ENCODE data around the gene CCDC120.
A peak's percentile ranks its signal among the peaks of the same experiment; 100 is the strongest.

CCDC120 gene

GRCh38 chrX:49061916-49062315, 3.1 kb downstream of the CCDC120 start:
- no peak for DNase-seq

DNA sequence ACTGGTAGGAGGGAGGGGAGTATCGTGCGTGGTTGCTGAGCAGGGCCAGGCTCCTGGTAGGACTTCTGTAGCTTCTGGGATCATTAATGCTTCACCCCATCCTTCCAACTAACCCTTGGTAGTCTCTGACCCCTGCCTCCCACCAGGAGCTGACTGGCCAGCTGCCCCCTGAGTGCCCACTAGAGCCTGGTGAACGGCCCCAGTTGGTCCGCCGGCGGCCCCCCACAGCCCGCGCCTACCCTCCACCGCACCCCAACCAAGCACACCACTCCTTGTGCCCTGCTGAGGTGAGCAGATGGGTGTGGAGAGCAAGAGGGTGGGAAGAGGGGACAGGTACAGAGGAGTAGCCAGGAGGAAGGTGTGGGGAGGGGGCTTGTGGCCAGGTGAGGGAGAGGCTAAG, 4.9 kb downstream of the CCDC120 start:
- DNase-seq = no peak

- no peak for DNase-seq
These were observed 5.5 kb downstream of the CCDC120 start for GRCh38 chrX:49064303-49064702.

DNA sequence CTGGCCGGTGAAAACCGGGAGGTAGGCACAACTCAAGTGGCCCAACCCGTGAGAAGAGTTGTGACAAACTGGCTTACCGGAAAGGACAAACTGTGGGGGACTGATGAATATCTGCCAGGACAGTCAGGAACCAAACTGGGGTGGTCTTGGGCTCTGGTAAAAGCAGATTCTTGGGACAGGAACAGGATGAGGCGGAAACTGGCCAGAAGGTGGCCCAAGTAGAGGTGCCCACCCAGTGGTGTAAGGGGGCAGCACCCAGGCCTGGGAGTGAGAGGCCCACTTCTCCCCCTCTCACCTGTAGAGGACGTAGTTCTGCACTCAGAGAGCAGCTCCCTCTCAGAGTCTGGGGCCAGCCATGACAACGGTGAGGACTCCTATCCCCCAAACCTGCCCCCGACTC, 5.9 kb downstream of the CCDC120 start:
- no peak for DNase-seq

DNA sequence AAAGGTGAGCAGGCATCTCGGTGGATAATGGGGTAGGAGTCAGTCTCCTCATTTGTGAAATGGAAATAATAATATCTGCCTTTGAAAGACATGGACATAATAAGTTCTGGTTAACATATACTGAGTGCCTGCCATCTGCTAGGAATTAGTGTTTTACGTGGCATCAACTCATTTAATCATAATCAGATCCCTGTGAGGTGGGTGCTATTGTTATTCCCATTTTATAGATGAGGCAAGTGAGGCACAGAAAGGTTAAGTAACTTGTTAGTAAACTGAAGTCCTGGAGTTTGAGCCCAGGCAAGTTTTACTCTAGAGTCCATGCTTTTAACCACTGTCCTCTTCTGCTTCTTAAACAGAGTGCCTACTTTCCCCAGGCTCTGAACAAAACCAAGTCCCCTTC, 7.5 kb downstream of the CCDC120 start:
- DNase-seq = no peak

DNA sequence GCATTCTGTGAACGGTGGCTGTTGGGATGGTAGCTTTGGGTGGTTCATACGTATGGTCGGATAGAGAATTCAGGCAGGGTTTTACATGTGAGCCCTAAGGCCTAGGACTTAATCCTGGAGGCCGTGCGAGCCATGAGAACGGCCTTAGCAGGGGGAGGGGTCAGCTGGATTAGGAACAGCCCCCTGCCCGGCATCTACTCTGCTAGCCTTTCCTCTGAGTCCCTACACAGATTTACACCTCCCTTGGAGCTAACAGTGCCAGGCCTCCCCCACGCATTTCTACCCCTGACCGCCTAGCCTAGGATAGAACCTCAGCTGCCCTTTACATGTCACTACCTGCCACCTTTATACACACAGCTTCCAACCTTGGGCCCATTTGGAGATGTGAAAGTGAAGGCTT, 7.9 kb downstream of the CCDC120 start:
- no peak for DNase-seq

- no peak for DNase-seq
These were observed 8.7 kb downstream of the CCDC120 start for GRCh38 chrX:49067285-49068120.

GRCh38 chrX:49069038-49069437, 10.2 kb downstream of the CCDC120 start:
- DNase-seq = no peak

DNA sequence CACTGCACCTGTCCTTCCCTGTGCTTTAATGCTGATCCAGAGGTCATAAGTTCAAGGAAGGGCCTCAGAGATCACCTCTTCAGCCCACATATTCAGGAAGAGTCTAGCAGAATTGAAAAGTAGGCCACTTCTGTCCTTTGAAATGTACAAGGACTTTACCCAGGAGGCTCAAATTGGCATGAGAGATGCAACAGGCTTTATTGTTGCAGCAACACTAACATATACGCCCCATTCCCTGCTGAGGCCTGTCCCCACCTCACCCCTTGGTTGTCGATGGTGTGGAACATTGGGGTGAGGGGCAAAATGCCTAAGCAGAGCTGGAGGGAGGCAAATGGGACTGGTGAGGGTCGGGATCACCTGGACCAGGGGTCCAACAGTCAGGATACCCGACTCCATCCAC, 12.2 kb downstream of the CCDC120 start:
- no peak for DNase-seq

DNA sequence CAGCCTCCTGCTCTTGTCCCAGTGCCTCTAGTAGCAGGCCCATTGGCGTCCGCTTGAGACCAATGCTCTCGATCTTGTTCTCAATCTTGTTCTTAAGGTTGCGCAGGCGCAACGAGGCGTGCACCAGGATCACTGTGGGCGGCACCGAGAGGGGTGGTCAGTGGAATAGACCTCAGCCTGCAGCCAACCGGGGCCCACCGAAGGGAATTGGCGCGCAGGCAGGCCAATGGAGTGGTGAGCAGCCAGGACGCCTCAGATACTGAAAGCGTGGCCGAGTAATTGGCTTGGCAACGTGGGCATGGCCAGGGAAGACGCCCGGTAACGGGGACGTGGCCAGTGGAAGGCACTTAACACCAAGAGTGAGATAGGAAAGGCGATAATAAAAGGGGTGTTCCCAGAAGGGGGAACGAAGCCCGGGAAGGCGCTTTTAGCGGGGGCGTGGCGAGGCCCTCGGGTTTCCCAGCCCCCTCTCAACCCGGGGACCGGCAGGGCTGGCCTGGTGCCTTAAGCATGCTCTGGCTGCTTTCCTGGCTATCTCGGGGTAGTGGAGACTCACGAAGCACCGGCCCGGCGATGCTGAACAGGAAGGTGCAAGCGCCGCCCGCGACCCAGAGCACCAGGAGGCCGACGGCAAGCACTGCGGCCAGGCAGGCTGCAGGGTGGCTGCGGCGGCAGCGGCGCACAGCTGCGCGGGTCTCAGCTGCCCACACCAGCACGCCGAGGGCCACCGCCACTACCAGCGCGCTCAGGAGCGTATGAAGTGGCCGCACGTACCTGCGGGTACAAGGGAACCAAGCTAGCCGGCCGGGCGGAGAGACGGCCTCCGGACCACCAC, 13.3 kb downstream of the CCDC120 start:
- DNase-seq = no peak

DNA sequence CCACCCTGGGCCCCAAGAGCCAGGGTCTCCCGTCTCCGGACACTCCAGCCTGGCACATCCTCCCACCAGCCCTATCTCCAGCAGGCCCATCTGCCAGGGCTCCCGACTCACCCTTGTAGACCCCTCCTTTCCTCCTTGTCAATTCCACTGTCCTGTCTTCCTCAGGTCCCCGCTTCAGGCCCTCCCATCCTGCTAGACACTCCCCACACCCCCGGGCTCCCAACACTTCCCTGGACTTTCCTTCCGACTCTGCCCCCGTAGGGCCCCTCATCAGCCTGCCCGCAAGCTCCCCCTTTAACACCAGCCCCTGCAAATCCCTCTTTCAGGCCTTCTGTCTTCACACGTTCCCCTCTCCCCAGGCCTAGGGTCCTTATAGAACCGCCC, 13.9 kb downstream of the CCDC120 start:
- DNase-seq = no peak

DNA sequence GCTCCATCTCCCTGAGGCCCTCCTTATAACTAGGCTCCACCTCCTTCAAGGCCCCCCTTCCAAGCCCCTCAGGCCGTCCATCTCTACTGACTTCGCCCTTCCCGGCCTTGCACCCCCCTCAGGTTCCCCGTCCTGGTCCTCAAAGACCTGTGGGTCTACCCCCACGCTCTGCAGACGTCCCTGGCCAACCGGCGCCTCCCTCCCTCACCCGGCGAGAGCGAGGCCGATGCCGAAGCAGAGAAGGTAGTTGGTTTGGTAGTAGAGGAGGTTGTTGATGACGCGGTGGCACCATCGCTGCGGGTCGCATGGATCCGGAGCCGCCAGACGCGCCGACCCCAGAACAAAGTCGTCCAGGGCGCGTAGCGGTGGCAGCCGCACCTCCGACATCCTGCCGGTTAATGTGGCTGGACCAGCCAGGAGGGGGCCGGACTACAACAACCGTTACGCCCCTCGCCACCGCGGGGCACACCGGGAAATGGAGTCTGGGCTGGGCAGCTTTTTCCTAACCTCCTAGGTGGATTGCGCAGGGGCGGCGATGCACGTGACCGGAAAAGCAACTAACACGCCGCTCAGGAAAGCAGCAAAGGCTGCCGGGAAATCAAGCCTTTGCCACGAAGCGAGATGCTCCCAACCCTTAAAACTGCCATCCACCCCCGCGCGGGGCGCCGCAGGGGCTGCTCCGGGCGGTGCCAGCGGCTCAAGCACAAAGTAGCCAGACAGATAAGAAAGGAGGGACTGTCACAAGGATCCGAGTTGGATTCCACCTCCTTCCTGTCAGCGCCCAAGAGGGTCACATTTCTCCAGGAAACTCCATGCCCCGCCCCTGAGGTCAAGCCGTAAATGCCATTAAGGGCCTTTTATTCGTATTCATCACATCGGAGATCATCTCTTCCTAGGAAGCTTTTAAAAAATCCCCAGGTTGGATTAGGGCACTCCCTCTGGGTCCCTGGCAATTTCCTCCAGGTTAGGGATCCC, 15.1 kb downstream of the CCDC120 start, which contains the start of gene PRAF2:
PRAF2 (minus strand) TSS at position 402 of the 975 bp plus-strand sequence; CDS start at position 387, 15 bp downstream.
- peak; percentile 87 to 89 for DNase-seq

DNA sequence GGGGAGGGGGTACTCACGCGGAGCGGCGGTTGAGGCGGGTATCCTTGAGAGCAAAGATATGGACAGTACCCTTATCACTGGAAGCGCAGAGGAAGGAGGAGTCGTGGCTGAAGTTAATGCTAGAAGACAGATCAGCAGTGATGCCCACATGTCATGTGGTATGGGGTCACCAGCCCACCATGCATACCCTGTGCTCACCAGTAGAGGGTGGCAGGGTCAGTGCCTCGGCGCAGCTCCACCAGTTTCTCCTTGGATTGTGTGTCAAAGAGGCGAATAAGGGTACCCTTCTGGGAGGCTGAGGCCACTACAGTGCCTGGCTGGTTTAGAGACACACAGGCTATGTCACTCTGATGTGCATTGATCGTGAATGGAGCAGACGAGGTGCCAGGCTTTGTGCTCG, 16.5 kb downstream of the CCDC120 start:
- DNase-seq = no peak

DNA sequence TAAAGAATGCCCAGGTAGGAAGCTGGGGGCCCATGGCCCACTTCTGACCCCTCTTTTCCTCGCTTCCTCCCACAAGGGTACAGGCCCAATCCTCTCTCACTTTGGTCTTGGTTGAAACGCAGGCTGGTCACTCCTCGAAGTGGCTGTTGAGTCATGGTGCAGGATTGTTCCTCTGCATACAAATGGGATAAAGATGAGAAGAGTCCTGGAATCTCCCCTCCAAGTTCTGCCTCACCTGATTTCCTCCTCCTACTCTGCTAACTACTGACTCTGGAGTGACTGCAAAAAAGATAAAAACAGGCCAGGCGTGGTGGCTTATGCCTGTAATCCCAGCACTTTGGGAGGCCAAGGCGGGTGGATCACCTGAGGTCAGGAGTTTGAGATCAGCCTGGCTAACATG, 19.1 kb downstream of the CCDC120 start:
- no peak for DNase-seq

GRCh38 chrX:49079489-49080428, 21.0 kb downstream of the CCDC120 start, which contains the start of gene WDR45:
WDR45 (minus strand) TSS chrX:49079887; CDS start chrX:49078095, 1,792 bp downstream.
- DNase-seq = peak; percentile 26 to 52

- DNase-seq = no peak
These were observed 23.6 kb downstream of the CCDC120 start for GRCh38 chrX:49082271-49082871.

DNA sequence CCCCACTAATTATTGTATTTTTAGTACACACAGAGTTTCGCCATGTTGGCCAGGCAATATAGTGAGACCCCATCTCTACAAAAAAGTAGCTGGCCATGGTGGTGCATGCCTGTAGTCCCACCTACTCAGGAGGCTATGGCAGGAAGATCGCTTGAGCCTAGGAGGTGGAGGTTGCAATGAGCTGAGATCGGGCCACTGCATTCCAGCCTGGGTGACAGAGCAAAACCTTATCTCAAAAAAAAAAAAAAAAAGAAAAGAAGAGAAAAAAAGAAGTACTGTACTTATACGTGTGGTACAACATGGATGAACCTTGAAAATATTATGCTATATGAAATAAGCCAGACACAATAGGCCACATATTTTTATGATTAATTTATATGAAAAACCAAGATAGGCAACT, 30.8 kb downstream of the CCDC120 start:
- DNase-seq = no peak

DNA sequence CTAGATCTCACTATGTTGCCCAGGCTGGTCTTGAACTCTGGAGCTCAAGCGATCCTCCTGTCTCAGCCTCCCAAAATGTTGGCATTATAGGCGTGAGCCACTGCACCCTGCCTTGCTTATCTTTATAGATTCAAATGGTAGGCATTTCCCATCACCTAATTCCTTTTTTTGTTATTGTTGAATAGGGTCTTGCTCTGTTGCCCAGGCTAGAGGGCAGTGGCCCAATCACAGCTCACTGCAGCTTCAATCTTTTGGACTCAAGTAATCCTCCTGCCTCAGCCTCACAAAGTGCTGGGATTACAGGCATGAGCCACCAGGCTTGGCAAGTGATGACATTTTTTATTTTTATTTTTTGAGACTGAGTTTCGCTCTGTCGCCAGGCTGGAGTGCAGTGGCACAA, 37.6 kb downstream of the CCDC120 start:
- no peak for DNase-seq

DNA sequence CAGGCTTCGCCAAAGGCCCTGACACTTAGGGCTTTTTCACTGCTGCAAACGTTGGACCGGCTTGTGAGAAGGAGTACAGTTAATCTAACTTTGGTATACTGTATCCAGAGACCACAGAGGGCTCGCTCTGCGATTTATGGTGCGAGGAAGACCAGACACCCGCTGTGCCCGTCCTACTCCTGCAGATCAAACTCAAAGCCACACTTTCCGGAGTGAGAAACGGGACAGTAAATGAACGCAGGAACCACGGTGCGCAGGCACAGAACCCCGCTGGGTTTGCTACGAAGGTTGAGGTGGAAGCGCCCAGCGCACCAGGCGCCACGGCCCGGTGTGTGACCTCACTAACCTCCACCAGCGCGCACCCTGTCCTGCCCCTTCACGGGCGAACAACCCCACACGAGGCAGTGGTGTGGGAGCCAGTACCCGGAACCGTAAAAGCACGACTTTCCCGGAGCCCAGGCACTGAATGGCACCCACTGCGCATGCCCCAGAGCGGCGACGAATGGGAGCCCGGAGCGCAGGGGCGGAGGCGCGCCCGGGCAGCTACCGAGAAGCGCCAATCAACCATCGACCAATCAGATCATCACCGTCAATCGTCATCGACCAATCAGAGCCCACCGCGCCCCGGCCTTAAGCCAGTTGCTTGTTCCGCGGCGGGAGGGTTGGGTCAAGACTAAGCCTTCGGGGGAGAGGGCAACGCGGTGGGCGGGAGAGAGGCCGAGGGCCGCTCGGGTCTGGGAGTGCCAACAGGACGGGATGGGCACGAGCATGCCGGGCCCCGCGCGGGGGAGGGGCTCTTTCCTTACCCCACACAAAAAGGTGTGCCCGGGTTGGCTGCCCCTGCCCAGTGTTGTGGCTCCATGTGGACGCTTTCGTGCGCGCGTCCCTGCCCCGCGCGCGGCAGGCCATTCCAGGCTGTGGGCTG, 42.2 kb downstream of the CCDC120 start:
- DNase-seq = peak; percentile 81 to 86

GRCh38 chrX:49101629-49101984, 42.8 kb downstream of the CCDC120 start:
- DNase-seq = no peak
